GM19324 (cell line): ENCODE results near the gene SCAND1.

ENCODE experiments used
- ATAC-seq: cut with Tn5 transposase; IDR thresholded peaks from one replicate; pipeline ENCODE4 v1.9.1; 2021; ENCODE audit warnings: mild to moderate bottlenecking, moderate library complexity; ENCODE audit not compliant: unreplicated experiment, low FRiP score

Gene SCAND1

GRCh38 chr20:35908007-35908406, 46.3 kb downstream of the SCAND1 start:
- no peak for ATAC-seq

GRCh38 chr20:35907017-35907701, 47.1 kb downstream of the SCAND1 start:
- ATAC-seq: no peak

DNA sequence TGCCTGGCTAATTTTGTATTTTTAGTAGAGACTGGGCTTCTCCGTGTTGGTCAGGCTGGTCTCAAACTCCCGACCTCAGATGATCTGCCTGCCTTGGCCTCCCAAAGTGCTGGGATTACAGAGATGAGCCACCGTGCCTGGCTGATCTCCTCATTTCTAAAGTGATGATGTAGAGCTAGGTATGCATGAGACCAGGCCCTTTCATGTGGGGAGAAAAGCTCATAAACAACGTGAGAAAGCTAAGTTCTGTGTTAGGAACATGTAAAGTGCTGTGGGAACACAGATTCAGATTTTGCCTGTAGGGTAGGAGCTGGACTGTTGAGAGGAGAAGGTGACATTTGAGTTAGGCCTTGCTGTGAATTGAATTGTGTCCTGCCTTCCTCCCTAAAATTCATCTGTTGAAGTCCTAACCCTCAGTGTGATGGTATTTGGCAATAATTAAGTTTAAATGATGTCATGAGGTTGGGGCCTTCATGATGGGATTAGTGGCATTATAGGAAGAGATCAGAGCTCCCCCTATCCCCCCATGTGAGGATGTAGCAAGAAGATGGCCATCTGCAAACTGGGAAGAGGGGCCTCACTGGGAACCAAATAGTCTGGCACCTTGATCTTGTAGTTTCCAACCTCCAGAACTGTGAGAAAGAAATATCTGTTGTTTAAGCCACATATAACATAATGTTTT, 49.2 kb downstream of the SCAND1 start:
- ATAC-seq: no peak

- ATAC-seq: no peak
Observed at GRCh38 chr20:35903843-35904242, 50.5 kb downstream of the SCAND1 start.
